Naive thymus-derived CD4-positive, alpha-beta T cell (primary cell): ENCODE results near the gene BICC1. TPM values are rescaled to one million over a fixed set of nuclear protein-coding genes. Genes with fewer than 3 reads are reported as not detected.

Experiments used
- ATAC-seq: fragments of 150-1000 bp; cut with Tn5 transposase; 2 replicates; pipeline ENCODE4 v1.10.0; 2021; ENCODE audit warnings: mild to moderate bottlenecking, moderate library complexity
- CTCF ChIA-PET: fragments of 350-600 bp; sonication (Branson Sonifier 250); formaldehyde crosslinking; loops from one replicate; lab custom pipeline; 2021; ENCODE audit warnings: antibody characterized with exemption; lab: Charles Lee
- POLR2A ChIA-PET: fragments of 350-600 bp; sonication (Branson Sonifier 250); formaldehyde crosslinking; loops from one replicate; lab custom pipeline; 2021; ENCODE audit warnings: antibody characterized with exemption, inconsistent platforms; lab: Charles Lee
- DNase-seq, 9 donors: peaks; one replicate each; pipeline versions ENCODE4 v3.0.0 to v3.0.0-alpha.2; 2020 to 2022; ENCODE audit warnings: mixed read lengths in 1 of 9
- H3K27ac ChIP-seq: one replicate; pipeline ENCODE4 v1.7.0; 2013; ENCODE audit warnings: mild to moderate bottlenecking, low read depth, low read length, moderate library complexity
- H3K27me3 ChIP-seq, 2 donors: one replicate each; pipeline ENCODE4 v1.7.0; 2013; ENCODE audit warnings: low read length in 2 of 2, mild to moderate bottlenecking in 2 of 2, moderate library complexity in 2 of 2; ENCODE audit not compliant: control insufficient read depth in 2 of 2, insufficient read depth in 2 of 2
- H3K36me3 ChIP-seq, 3 experiments: 1 replicate in 2 of 3; 2 replicates in 1 of 3; pipeline ENCODE4 v1.7.0; 2013; ENCODE audit warnings: low read length in 3 of 3, mild to moderate bottlenecking in 3 of 3, moderate library complexity in 1 of 3; ENCODE audit not compliant: insufficient read depth in 3 of 3, control insufficient read depth in 2 of 3
- H3K4me1 ChIP-seq, 2 donors: one replicate each; pipeline ENCODE4 v1.7.0; 2013; ENCODE audit warnings: low read length in 2 of 2, mild to moderate bottlenecking in 2 of 2, moderate library complexity in 1 of 2; ENCODE audit not compliant: control insufficient read depth in 2 of 2, insufficient read depth in 2 of 2
- H3K4me3 ChIP-seq: 2 replicates; pipeline ENCODE4 v1.7.0; 2013; ENCODE audit warnings: mild to moderate bottlenecking, low read length
- H3K9me3 ChIP-seq, 3 experiments: 1 replicate in 2 of 3; 2 replicates in 1 of 3; pipeline ENCODE4 v1.7.0; 2013; ENCODE audit warnings: low read length in 3 of 3; ENCODE audit not compliant: control insufficient read depth in 2 of 3
- H3K27ac Mint-ChIP-seq, 9 donors: one replicate each; pipeline ENCODE4 v1.8.0; 2020 to 2022; ENCODE audit warnings: mixed read lengths in 9 of 9, mild to moderate bottlenecking in 8 of 9, moderate library complexity in 5 of 9, inconsistent platforms in 2 of 9
- H3K27me3 Mint-ChIP-seq, 5 donors: one replicate each; pipeline ENCODE4 v1.8.0; 2021 to 2022; ENCODE audit warnings: mixed read lengths in 5 of 5, mild to moderate bottlenecking in 1 of 5
- H3K36me3 Mint-ChIP-seq, 5 donors: one replicate each; pipeline ENCODE4 v1.8.0; 2020 to 2022; ENCODE audit warnings: mixed read lengths in 5 of 5, mild to moderate bottlenecking in 3 of 5, inconsistent platforms in 1 of 5
- H3K4me1 Mint-ChIP-seq, 7 donors: one replicate each; pipeline ENCODE4 v1.8.0; 2020 to 2022; ENCODE audit warnings: mixed read lengths in 7 of 7, mild to moderate bottlenecking in 3 of 7, inconsistent platforms in 1 of 7
- H3K4me3 Mint-ChIP-seq, 10 donors: one replicate each; pipeline ENCODE4 v1.8.0; 2020 to 2022; ENCODE audit warnings: mild to moderate bottlenecking in 10 of 10, mixed read lengths in 10 of 10, moderate library complexity in 6 of 10, inconsistent platforms in 2 of 10
- H3K9me3 Mint-ChIP-seq, 11 donors: one replicate each; pipeline ENCODE4 v1.8.0; 2020 to 2022; ENCODE audit warnings: mixed read lengths in 11 of 11, mild to moderate bottlenecking in 4 of 11, inconsistent platforms in 1 of 11, moderate library complexity in 1 of 11
- intact Hi-C, 2 donors: fragments of 100-400 bp; cut with micrococcal nuclease; formaldehyde crosslinking; loops; one replicate each; pipeline ENCODE4 v1.15.1; 2023
- polyA plus RNA-seq, 2 donors: library from polyadenylated mRNA; unstranded; fragments of 300-500 nt; fragmentation: Illumina TruSeq; gene quantifications; one replicate each; pipeline ENCODE4 v1.2.3, GENCODE V29; 2021
- total RNA-seq, 6 experiments: library from RNA in 5 of 6; stranded (reverse) in 5 of 6; gene quantifications; 1 replicate in 5 of 6; 2 replicates in 1 of 6; pipeline ENCODE4 v1.2.3 and lab custom pipeline; 2021 to 2026

BICC1 gene
- total and polyA plus RNA-seq, 7 experiments from 2014 or later = 0.05 to 0.10 TPM; not detected in 5

DNA sequence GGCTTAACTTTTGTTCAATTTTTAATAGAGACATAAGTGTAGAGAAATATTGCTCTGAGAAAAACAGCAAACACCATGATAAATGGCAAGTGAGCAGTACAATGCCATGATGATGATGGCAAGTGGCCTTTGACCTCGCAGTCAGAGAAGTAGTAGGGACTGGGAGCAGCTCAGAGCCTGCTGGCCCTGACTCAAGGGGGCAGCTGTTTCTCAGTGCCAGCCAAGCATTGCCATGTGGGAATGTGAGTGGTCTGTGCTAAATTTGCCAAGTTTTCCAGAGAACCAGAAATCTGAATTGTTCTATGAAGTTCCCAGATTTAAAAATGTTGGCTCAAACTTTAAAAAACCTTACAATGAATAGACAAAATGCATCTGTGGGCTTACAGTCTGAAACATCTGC lies 187.9 kb downstream of the BICC1 start:
- no peak overlapping the region for H3K27ac ChIP-seq
- intact Hi-C loops = no loop called here

GRCh38 chr10:58701405-58702135 lies 188.9 kb downstream of the BICC1 start:
- H3K27ac Mint-ChIP-seq = no peak overlapping the region
- no peak overlapping the region for H3K4me3 Mint-ChIP-seq
- intact Hi-C loops = no loop called here
- Histone ChIP-seq H3K36me3 (no peaks in the 10 kb centered on the region), H3K27me3 (no peaks in the 10 kb centered on the region), H3K27ac (no peak overlapping the region), H3K9me3 (no peaks in the 10 kb centered on the region), H3K4me3 (no peak overlapping the region), H3K4me1 (no peaks in the 10 kb centered on the region)
- no peaks in the 10 kb centered on the region for H3K27me3 Mint-ChIP-seq
- H3K9me3 Mint-ChIP-seq = peaks cover 0 to 6% (median 0%) of the 10 kb centered on the region in 11 donors
- no peak for ATAC-seq
- no peaks in the 10 kb centered on the region for H3K4me1 Mint-ChIP-seq
- no peaks in the 10 kb centered on the region for H3K36me3 Mint-ChIP-seq
- ChIA-PET CTCF (no interaction called here), POLR2A (no interaction called here)
- no peak for DNase-seq

More for the DNA sequence above, 187.9 kb downstream of the BICC1 start:
- no peaks in the 10 kb centered on the region for H3K4me1 ChIP-seq
- Mint-ChIP-seq H3K27me3 (no peaks in the 10 kb centered on the region), H3K4me3 (no peak overlapping the region), H3K9me3 (peaks cover 0 to 6% (median 0%) of the 10 kb centered on the region in 11 donors), H3K4me1 (no peaks in the 10 kb centered on the region), H3K36me3 (no peaks in the 10 kb centered on the region), H3K27ac (no peak overlapping the region)
- ATAC-seq (no peak), DNase-seq (no peak)
- H3K9me3 ChIP-seq = no peaks in the 10 kb centered on the region
- ChIA-PET POLR2A (no interaction called here), CTCF (no interaction called here)
- H3K4me3 ChIP-seq = no peak overlapping the region
- H3K36me3 ChIP-seq = no peaks in the 10 kb centered on the region
- H3K27me3 ChIP-seq = no peaks in the 10 kb centered on the region

DNA sequence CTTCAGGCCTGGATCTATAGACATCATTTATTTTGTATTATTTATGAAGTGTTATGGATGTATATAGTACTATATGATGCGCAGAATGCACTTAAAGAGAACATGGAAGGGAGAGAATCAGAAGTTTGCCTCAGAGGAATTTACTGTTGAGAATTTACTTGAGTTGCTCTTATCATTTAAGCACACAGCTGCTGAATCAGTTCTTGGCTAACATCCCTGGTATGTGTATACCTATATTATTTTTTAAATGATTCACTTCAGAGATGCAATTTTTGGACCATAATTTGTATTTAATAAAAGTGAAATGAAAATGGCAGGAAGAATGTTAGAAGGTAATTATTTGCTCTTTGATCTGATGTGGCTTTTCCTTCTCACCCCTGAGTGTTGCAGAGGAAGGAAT lies 191.6 kb downstream of the BICC1 start:
- Histone ChIP-seq H3K9me3 (no peaks in the 10 kb centered on the region), H3K36me3 (no peaks in the 10 kb centered on the region), H3K27ac (no peak overlapping the region), H3K4me1 (no peaks in the 10 kb centered on the region), H3K4me3 (no peak overlapping the region), H3K27me3 (no peaks in the 10 kb centered on the region)
- ChIA-PET CTCF (no interaction called here), POLR2A (no interaction called here)
- no peak for ATAC-seq
- Mint-ChIP-seq H3K4me1 (no peaks in the 10 kb centered on the region), H3K4me3 (no peak overlapping the region), H3K36me3 (no peaks in the 10 kb centered on the region), H3K27me3 (no peaks in the 10 kb centered on the region), H3K27ac (no peak overlapping the region), H3K9me3 (peaks cover 0 to 9% (median 0%) of the 10 kb centered on the region in 11 donors)
- intact Hi-C loops = no loop called here
- DNase-seq = no peak

DNA sequence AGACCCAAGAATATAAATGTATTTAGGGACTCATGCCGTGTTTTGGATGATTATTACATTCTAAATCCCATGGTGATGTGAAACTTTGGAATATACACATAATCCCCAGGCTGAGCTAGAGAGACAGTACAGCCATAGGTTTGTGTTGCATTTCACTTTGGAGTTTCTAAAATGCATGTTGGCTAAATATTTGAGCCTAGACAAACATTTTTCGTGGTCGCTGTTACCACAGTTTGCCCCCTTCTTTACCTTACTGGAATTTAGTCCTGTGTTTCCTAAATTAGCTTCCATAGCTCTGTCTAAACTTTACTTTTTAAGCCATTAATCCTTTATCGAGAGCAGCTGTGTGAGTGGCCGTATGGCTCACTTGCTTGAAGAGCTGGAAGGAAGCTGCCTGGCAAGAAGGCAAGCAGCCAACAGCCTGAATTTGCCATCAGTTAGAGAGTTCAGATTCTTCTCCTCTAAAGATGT lies 192.0 kb downstream of the BICC1 start:
- no peak overlapping the region for H3K4me3 ChIP-seq
- H3K36me3 Mint-ChIP-seq = no peaks in the 10 kb centered on the region

GRCh38 chr10:58706836-58707235 lies 194.2 kb downstream of the BICC1 start:
- DNase-seq (no peak), ATAC-seq (no peak)
- Mint-ChIP-seq H3K27ac (no peak overlapping the region), H3K36me3 (no peaks in the 10 kb centered on the region), H3K9me3 (peaks cover 0 to 9% (median 0%) of the 10 kb centered on the region in 11 donors), H3K4me1 (no peaks in the 10 kb centered on the region), H3K27me3 (no peaks in the 10 kb centered on the region), H3K4me3 (no peak overlapping the region)
- H3K27ac ChIP-seq = no peak overlapping the region
- no peaks in the 10 kb centered on the region for H3K36me3 ChIP-seq
- POLR2A ChIA-PET = no interaction called here
- CTCF ChIA-PET = interaction anchor here (0.6 kb wide), 1 partner anchor 8 kb away, joined by 5 read pairs; no protein-coding TSS in a partner anchor
- no peaks in the 10 kb centered on the region for H3K27me3 ChIP-seq
- no peaks in the 10 kb centered on the region for H3K9me3 ChIP-seq
- intact Hi-C loops = no loop called here
- no peaks in the 10 kb centered on the region for H3K4me1 ChIP-seq
- no peak overlapping the region for H3K4me3 ChIP-seq

More for the DNA sequence above, 192.0 kb downstream of the BICC1 start:
- H3K36me3 ChIP-seq = no peaks in the 10 kb centered on the region
- no peak for DNase-seq
- no peaks in the 10 kb centered on the region for H3K4me1 Mint-ChIP-seq
- CTCF ChIA-PET = no interaction called here
- H3K9me3 ChIP-seq = no peaks in the 10 kb centered on the region
- H3K4me3 Mint-ChIP-seq = no peak overlapping the region
- H3K27ac ChIP-seq = no peak overlapping the region
- intact Hi-C loops = no loop called here
- H3K27ac Mint-ChIP-seq = no peak overlapping the region
- peaks cover 0 to 9% (median 0%) of the 10 kb centered on the region in 11 donors for H3K9me3 Mint-ChIP-seq
- H3K27me3 ChIP-seq = no peaks in the 10 kb centered on the region
- ATAC-seq = no peak
- no peaks in the 10 kb centered on the region for H3K27me3 Mint-ChIP-seq
- POLR2A ChIA-PET = no interaction called here
- H3K4me1 ChIP-seq = no peaks in the 10 kb centered on the region

- intact Hi-C loops = no loop called here
- peaks cover 0 to 2% (median 0%) of the 10 kb centered on the region in 11 donors for H3K9me3 Mint-ChIP-seq
- ATAC-seq (no peak), DNase-seq (no peak)
- H3K9me3 ChIP-seq = no peaks in the 10 kb centered on the region
- CTCF ChIA-PET = no interaction called here
- POLR2A ChIA-PET = no interaction called here
- no peaks in the 10 kb centered on the region for H3K27me3 ChIP-seq
- H3K27ac ChIP-seq = no peak overlapping the region
- no peaks in the 10 kb centered on the region for H3K36me3 Mint-ChIP-seq
- no peaks in the 10 kb centered on the region for H3K4me1 Mint-ChIP-seq
- H3K4me3 Mint-ChIP-seq = no peak overlapping the region
- H3K4me3 ChIP-seq = no peak overlapping the region
- no peak overlapping the region for H3K27ac Mint-ChIP-seq
- H3K4me1 ChIP-seq = no peaks in the 10 kb centered on the region
- no peaks in the 10 kb centered on the region for H3K27me3 Mint-ChIP-seq
- H3K36me3 ChIP-seq = no peaks in the 10 kb centered on the region
Observed at GRCh38 chr10:58712141-58712540, 199.5 kb downstream of the BICC1 start.

DNA sequence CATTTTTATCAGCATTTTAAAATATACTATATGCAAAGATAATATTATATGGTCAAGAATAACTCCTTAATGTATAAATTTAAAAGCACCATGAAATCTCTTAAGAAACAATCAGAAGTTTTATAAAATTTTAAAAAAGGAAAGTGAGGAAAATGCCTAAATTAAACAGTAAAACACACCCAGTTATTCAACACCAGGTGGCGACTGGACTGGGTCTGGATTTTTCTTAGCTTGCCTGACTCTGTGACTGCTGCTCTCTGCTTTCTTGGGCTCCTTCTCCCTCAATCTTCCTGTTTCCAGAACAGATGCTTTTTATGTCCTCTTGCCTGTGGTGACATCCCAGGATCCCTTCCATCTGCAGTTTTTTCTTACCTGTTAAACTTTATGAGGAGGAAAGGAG lies 200.3 kb downstream of the BICC1 start:
- Histone ChIP-seq H3K4me1 (no peaks in the 10 kb centered on the region), H3K9me3 (no peaks in the 10 kb centered on the region), H3K4me3 (no peak overlapping the region), H3K36me3 (no peaks in the 10 kb centered on the region), H3K27ac (no peak overlapping the region), H3K27me3 (no peaks in the 10 kb centered on the region)
- H3K4me1 Mint-ChIP-seq = no peaks in the 10 kb centered on the region
- intact Hi-C loops = no loop called here
- H3K9me3 Mint-ChIP-seq = no peaks in the 10 kb centered on the region
- CTCF ChIA-PET = no interaction called here
- no peak for DNase-seq
- H3K27me3 Mint-ChIP-seq = no peaks in the 10 kb centered on the region
- no peak overlapping the region for H3K4me3 Mint-ChIP-seq
- ATAC-seq = no peak
- no peak overlapping the region for H3K27ac Mint-ChIP-seq
- POLR2A ChIA-PET = no interaction called here
- H3K36me3 Mint-ChIP-seq = no peaks in the 10 kb centered on the region
